Naive thymus-derived CD8-positive, alpha-beta T cell (primary cell): ENCODE results near the gene UST. TPM values are rescaled to one million over a fixed set of nuclear protein-coding genes. Genes with fewer than 3 reads are reported as not detected.
"Not testable (repeated sequence)": the region's sequence is repeated elsewhere in the genome, so short reads cannot be mapped to it uniquely, and the experiment has no call there.

Experiments used
- ATAC-seq, 2 donors: fragments of 150-1000 bp; cut with Tn5 transposase in 1 of 2; sonication (Bioruptor Pico), chemical (Tn5 transposase) in 1 of 2; 1 replicate in 1 of 2; 2 replicates in 1 of 2; pipeline ENCODE4 v1.10.0; 2021; ENCODE audit warnings: mild to moderate bottlenecking in 2 of 2, moderate library complexity in 2 of 2
- POLR2A ChIA-PET: fragments of 350-600 bp; sonication (Branson Sonifier 250); formaldehyde crosslinking; loops from one replicate; lab custom pipeline; 2021; ENCODE audit warnings: antibody characterized with exemption; lab: Charles Lee
- DNase-seq, 10 donors: peaks; one replicate each; pipeline versions ENCODE4 v3.0.0 to v3.0.0-alpha.2; 2020 to 2022
- H3K27ac Mint-ChIP-seq, 10 donors: one replicate each; pipeline ENCODE4 v1.8.0; 2020 to 2022; ENCODE audit warnings: mild to moderate bottlenecking in 10 of 10, mixed read lengths in 10 of 10, moderate library complexity in 4 of 10, inconsistent platforms in 1 of 10
- H3K27me3 Mint-ChIP-seq, 5 donors: one replicate each; pipeline ENCODE4 v1.8.0; 2021 to 2022; ENCODE audit warnings: mixed read lengths in 5 of 5
- H3K36me3 Mint-ChIP-seq, 3 donors: one replicate each; pipeline ENCODE4 v1.8.0; 2020 to 2022; ENCODE audit warnings: mixed read lengths in 3 of 3, mild to moderate bottlenecking in 2 of 3, inconsistent platforms in 1 of 3
- H3K4me1 Mint-ChIP-seq, 4 donors: one replicate each; pipeline ENCODE4 v1.8.0; 2021 to 2022; ENCODE audit warnings: mixed read lengths in 4 of 4
- H3K4me3 Mint-ChIP-seq, 10 donors: one replicate each; pipeline ENCODE4 v1.8.0; 2020 to 2022; ENCODE audit warnings: mild to moderate bottlenecking in 10 of 10, mixed read lengths in 10 of 10, moderate library complexity in 6 of 10, inconsistent platforms in 1 of 10
- H3K9me3 Mint-ChIP-seq, 9 donors: one replicate each; pipeline ENCODE4 v1.8.0; 2020 to 2022; ENCODE audit warnings: mixed read lengths in 9 of 9, mild to moderate bottlenecking in 3 of 9, inconsistent platforms in 1 of 9, moderate library complexity in 1 of 9
- polyA plus RNA-seq, 3 donors: library from polyadenylated mRNA; unstranded; fragments of 300-500 nt; fragmentation: Illumina TruSeq; gene quantifications; one replicate each; pipeline ENCODE4 v1.2.3, GENCODE V29; 2021
- total RNA-seq, 8 experiments: library from RNA in 2 of 8; stranded (reverse) in 2 of 8; gene quantifications; one replicate each; pipeline ENCODE4 v1.2.3 and lab custom pipeline; 2021 to 2026

The UST gene
- total and polyA plus RNA-seq, 5 experiments from 2014 or later = 0.08 to 1.4 (median 0.47) TPM

DNA sequence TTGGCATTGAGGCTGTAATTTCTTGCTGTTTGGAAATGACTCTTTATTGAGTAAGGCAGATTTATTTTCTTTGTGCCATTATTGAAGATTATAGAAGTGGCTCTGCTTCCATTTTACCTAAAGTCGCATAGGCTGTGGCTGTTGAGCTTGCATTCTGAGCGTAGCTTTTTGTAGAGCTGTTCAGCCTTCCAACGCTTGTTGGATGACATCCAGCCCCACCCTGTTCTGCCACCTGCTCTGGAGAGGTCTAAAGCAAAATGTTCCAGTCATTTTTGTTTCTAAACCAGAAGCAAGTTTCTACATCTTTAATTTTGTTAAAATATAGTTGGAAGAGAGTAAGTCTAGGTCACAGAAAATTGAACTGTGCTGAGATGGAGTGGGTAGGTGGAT lies 24.4 kb downstream of the UST start:
- H3K27me3 Mint-ChIP-seq = peaks cover 0 to 5% (median 1%) of the 10 kb centered on the region in 5 donors
- H3K4me3 Mint-ChIP-seq = peak overlapping the region in 7 of 10 donors; percentile 0 to 75 (median 42)
- DNase-seq (no peak), ATAC-seq (peak; percentile 52 to 55)
- no peaks in the 10 kb centered on the region for H3K9me3 Mint-ChIP-seq
- POLR2A ChIA-PET = interaction anchor here (1.1 kb wide), 2 partner anchors 11 kb away, joined by 6 to 13 read pairs; no protein-coding TSS in a partner anchor
- no peaks in the 10 kb centered on the region for H3K36me3 Mint-ChIP-seq
- peaks cover 7 to 40% (median 27%) of the 10 kb centered on the region in 4 donors for H3K4me1 Mint-ChIP-seq
- peak overlapping the region in 5 of 10 donors; percentile 32 to 70 (median 63) for H3K27ac Mint-ChIP-seq

DNA sequence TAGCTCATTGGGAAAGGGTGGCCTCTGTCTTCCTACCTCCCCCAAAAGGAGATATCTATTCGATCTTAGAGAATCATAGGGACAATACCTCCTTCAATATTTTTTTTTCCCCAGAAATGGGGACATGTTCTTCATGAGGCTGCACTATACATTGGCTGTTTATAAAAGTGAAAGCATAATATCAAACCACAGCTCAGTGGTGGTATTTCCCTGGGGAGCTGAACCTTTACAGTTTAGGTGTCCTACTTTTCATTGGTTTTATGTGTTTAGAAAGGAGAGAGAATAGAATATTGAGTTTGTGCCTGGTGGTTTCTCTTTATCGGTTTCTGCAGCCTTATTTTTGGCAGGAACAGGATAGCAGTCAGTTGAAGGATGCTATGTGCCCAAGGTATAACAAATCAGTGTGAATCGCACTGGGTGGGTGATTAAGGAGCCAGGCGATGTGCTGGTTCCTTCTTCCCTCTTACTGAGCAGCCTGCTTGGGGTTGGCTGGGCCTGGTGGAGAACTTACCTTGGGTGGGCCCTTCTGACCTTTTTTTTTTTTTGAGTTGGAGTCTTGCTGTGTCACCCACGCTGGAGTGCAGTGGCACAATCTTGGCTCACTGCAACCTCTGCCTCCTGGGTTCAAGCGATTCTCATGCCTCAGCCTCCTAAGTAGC lies 25.2 kb downstream of the UST start:
- DNase-seq = no peak
- POLR2A ChIA-PET = interaction anchor here (1.1 kb wide), 1 partner anchor 11 kb away, joined by 6 read pairs; no protein-coding TSS in a partner anchor

DNA sequence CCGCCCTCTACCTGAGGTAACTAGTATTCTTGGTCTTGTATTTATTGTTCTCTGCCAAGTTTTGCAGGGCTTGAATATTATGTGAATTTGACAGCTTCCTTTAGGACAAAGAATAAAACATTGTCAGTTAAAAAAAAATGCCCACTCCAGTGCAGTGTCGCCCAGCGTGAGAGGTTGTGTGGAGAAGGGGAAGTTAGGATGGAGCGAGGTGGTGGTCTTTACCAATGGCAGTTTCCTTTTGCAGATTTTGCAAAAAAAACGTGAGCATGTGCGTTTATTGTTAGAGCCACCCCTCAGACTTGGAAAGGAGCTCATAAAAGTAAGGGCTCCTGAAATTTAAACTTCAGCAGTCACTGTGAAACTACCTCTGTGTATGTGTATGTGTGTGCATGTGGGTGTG lies 28.3 kb downstream of the UST start:
- POLR2A ChIA-PET = interaction anchor here (0.5 kb wide), 1 partner anchor 13 kb away, joined by 3 read pairs; no protein-coding TSS in a partner anchor
- Mint-ChIP-seq H3K9me3 (no peaks in the 10 kb centered on the region), H3K27me3 (peaks cover 0 to 2% (median 0%) of the 10 kb centered on the region in 5 donors), H3K36me3 (no peaks in the 10 kb centered on the region), H3K4me3 (no peak overlapping the region), H3K4me1 (peaks cover 5 to 34% (median 23%) of the 10 kb centered on the region in 4 donors), H3K27ac (no peak overlapping the region)
- no peak for ATAC-seq
- DNase-seq = no peak

More for the DNA sequence above, 25.2 kb downstream of the UST start:
- Mint-ChIP-seq H3K4me3 (peak overlapping the region in 6 of 10 donors; percentile 3 to 56 (median 17)), H3K36me3 (no peaks in the 10 kb centered on the region), H3K27ac (peak overlapping the region in 5 of 10 donors; percentile 52 to 73 (median 63)), H3K9me3 (no peaks in the 10 kb centered on the region), H3K27me3 (peaks cover 0 to 5% (median 0%) of the 10 kb centered on the region in 5 donors), H3K4me1 (peaks cover 7 to 40% (median 26%) of the 10 kb centered on the region in 4 donors)
- ATAC-seq = peak in 1 of 2 donors; percentile 62

DNA sequence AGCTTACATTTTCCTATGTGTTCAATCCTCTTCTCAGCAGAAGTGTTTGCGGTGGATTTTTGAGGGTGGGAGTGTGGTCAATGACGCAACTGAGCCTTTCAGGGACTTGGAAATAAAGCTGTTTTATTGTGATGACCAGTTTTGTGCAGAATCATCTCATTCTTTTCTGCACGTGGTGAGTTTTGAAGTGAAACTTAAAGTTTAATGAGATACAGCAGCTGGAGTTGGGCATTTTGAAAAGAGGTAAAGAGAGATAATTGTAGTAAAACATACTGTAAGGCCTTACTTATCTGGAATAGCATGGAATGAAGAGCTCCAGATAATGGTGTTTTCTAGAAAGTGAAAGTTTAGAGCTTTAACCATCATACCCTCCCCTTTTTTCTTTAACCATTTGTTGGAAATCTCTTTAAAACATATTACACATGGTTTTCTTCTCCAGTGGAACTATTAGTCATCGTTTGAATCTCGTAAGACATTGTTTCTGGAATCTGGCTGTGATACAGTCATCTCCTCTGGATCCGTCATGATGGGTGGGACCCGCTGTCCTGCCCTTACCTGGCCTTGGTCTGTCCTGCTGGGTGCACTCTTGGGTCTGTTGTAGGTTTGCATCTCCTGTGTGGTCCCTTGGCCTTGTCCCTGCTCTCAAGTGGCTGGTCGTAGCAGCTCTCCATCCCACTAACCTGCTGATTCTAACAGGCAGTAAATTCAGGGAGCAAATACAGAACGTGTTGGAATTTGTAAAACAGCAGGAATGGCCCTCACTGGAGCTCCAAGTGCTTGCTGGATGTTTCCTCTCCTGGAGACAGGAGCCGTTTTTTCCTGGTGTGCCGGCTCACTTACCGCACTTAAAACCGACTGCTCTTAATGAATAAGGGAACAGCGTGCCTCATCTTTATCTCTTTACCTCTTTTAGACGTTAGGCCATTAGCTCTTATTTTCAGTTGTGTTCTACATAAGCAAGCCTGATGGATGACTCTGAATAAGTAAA lies 29.8 kb downstream of the UST start:
- H3K9me3 Mint-ChIP-seq = no peaks in the 10 kb centered on the region
- H3K27ac Mint-ChIP-seq = no peak overlapping the region
- no peak overlapping the region for H3K4me3 Mint-ChIP-seq
- POLR2A ChIA-PET = no interaction called here
- ATAC-seq (no peak), DNase-seq (no peak)
- peaks cover 2 to 28% (median 9%) of the 10 kb centered on the region in 4 donors for H3K4me1 Mint-ChIP-seq
- H3K27me3 Mint-ChIP-seq = no peaks in the 10 kb centered on the region
- H3K36me3 Mint-ChIP-seq = no peaks in the 10 kb centered on the region

DNA sequence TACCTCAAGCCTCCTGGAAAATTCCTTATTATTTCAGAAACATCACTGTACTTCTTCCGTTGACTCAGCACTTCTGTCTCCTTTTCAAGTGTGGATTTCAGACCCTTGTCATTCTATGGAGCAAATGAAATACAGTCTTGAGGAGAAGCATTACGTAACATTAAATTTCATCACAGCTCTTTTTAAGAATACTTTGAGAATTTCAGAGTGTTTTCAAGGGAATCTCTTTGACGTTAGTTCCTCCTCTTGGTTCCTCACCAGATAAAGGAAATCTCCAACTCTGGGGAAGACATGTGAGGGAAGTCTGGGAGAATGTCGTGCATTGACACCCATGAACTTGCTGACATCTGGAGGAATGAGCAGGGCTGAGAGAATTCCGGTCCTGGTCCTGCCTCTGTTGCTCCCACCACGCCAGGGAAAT lies 32.3 kb downstream of the UST start:
- ATAC-seq (no peak), DNase-seq (no peak)
- Mint-ChIP-seq H3K4me3 (no peak overlapping the region), H3K9me3 (no peaks in the 10 kb centered on the region), H3K36me3 (no peaks in the 10 kb centered on the region), H3K27ac (no peak overlapping the region), H3K4me1 (peaks cover 0 to 19% (median 2%) of the 10 kb centered on the region in 4 donors), H3K27me3 (peaks cover 0 to 4% (median 0%) of the 10 kb centered on the region in 5 donors)
- POLR2A ChIA-PET = no interaction called here

DNA sequence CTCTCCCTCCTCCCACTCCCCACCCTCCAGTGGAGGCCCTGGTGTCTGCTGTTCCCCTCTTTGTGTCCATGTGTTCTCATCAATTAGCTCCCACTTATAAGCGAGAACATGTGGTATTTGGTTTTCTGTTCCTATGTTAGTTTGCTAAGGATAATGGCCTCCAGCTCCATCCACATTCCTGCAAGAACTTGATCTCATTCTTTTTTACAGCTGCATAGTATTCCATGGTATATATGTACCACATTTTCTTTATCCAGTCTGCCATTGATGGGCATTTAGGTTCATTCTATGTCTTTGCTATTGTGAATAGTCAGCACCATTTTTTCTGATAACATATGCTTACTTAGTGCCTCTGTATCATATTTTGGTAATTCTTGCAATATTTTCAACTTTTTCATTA lies 33.6 kb downstream of the UST start:
- H3K27me3 Mint-ChIP-seq, H3K4me3 Mint-ChIP-seq, DNase-seq, H3K36me3 Mint-ChIP-seq, H3K9me3 Mint-ChIP-seq, POLR2A ChIA-PET, ATAC-seq: not testable (repeated sequence)
- Mint-ChIP-seq H3K27ac (peak overlapping the region in 1 of 10 donors; percentile 6), H3K4me1 (peaks cover 0 to 19% (median 2%) of the 10 kb centered on the region in 4 donors)

DNA sequence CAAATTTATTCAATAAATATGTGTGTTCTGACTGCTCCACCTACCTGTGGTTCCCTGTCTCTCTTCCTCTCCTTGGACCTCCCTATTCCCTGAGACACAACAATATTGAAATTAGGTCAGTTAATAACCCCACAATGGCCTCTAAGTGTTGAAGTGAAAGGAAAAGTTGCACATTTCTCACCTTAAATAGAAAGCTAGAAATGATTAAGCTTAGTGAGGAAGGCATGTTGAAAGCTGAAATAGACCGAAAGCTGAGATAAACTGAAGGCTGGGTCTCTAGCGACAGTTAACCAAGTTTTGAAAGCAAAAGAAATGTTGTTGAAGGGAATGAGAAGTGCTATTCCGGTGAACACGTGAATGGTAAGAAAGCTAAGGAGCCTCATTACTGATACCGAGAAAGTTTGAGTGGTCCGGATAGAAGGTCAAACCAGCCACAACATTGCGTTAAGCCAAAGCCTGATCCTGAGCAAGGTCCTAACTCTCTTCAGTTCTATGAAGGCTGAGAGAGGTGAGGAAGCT lies 34.1 kb downstream of the UST start:
- ATAC-seq (no peak), DNase-seq (peak in 1 of 10 donors; percentile 7)
- Mint-ChIP-seq H3K4me3 (peak overlapping the region in 3 of 10 donors; percentile 15 to 61 (median 30)), H3K27me3 (peaks cover 0 to 4% (median 0%) of the 10 kb centered on the region in 5 donors), H3K9me3 (no peaks in the 10 kb centered on the region), H3K27ac (peak overlapping the region in 3 of 10 donors; percentile 6 to 53 (median 11)), H3K4me1 (peaks cover 0 to 19% (median 2%) of the 10 kb centered on the region in 4 donors), H3K36me3 (no peaks in the 10 kb centered on the region)
- POLR2A ChIA-PET = no interaction called here

DNA sequence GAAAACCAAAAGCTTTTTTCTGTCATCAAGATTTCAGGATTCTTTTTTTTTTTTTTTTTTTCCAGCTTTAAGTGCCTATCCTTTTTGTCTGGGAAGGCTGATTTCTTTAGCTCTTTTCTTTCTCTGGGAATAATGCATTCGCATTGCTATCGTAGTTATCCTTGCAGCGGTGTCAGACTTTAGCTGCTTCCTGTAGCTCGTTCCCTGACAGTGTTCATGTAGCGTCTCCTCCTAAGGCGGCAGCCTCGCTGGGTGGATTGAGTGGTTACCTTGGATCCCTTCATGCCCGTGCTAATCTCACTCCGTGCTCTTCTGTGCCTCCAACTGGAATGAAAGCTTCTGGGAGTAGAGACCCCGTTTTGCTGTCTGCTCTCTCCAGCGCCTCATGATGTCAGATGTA lies 43.1 kb downstream of the UST start:
- Mint-ChIP-seq H3K36me3 (peaks cover 0 to 5% (median 0%) of the 10 kb centered on the region in 3 donors), H3K9me3 (peaks cover 0 to 13% (median 3%) of the 10 kb centered on the region in 9 donors), H3K27me3 (peaks cover 0 to 17% (median 4%) of the 10 kb centered on the region in 5 donors), H3K27ac (peak overlapping the region in 2 of 10 donors; percentile 21 to 68), H3K4me3 (no peak overlapping the region), H3K4me1 (peaks cover 0 to 2% (median 0%) of the 10 kb centered on the region in 4 donors)
- POLR2A ChIA-PET = interaction anchor here (0.6 kb wide), 1 partner anchor 139 kb away, joined by 4 read pairs; no protein-coding TSS in a partner anchor
- ATAC-seq (no peak), DNase-seq (no peak)

DNA sequence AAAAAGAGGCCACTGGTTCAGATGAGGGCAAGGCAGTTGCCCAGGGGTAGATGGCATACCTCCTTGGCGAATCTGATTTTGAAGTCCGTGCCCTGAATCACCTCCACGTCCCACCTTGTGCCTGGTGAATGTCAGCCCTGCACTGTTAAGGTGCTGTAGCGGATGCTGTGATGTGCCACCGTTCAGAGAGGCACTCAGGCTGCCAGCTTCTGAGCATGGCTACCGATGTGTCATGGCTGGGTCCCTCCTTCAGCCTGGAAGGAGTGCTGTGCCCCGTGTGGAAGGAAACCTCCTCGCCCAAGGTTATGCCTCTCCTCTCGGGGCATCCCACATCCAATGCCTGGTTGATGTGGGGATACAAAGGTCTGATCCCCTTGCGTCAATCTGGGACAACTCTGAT lies 43.6 kb downstream of the UST start:
- peaks cover 0 to 17% (median 4%) of the 10 kb centered on the region in 5 donors for H3K27me3 Mint-ChIP-seq
- no peak overlapping the region for H3K4me3 Mint-ChIP-seq
- H3K4me1 Mint-ChIP-seq = peaks cover 0 to 2% (median 0%) of the 10 kb centered on the region in 4 donors
- peaks cover 0 to 5% (median 0%) of the 10 kb centered on the region in 3 donors for H3K36me3 Mint-ChIP-seq
- ATAC-seq = no peak
- POLR2A ChIA-PET = interaction anchor here (0.6 kb wide), 1 partner anchor 139 kb away, joined by 4 read pairs; no protein-coding TSS in a partner anchor
- H3K27ac Mint-ChIP-seq = peak overlapping the region in 1 of 10 donors; percentile 68
- peaks cover 0 to 13% (median 3%) of the 10 kb centered on the region in 9 donors for H3K9me3 Mint-ChIP-seq
- no peak for DNase-seq

DNA sequence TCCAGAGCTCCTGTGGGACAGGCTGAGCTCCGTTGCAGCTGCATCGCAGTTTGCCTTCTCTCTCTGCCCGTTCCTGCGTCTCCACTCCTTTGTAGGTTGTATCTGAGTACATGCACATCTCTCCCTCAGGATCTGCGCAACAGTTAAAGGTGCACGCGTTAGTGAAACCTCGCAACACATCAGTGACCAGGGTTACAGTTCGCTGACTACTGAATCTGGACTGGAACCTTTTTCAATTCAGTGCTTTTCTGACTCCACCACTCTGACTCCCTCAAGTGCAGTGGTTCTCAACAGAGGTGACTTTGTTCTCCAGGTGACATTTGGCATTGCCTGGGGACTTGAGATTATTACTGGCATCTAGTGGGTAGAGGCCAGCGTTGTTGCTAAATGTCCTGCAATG lies 44.0 kb downstream of the UST start:
- ATAC-seq (no peak), DNase-seq (no peak)
- Mint-ChIP-seq H3K4me1 (peaks cover 0 to 2% (median 0%) of the 10 kb centered on the region in 4 donors), H3K4me3 (no peak overlapping the region), H3K36me3 (peaks cover 0 to 5% (median 0%) of the 10 kb centered on the region in 3 donors), H3K27me3 (peaks cover 0 to 17% (median 4%) of the 10 kb centered on the region in 5 donors), H3K27ac (no peak overlapping the region), H3K9me3 (peaks cover 0 to 13% (median 3%) of the 10 kb centered on the region in 9 donors)
- POLR2A ChIA-PET = no interaction called here

DNA sequence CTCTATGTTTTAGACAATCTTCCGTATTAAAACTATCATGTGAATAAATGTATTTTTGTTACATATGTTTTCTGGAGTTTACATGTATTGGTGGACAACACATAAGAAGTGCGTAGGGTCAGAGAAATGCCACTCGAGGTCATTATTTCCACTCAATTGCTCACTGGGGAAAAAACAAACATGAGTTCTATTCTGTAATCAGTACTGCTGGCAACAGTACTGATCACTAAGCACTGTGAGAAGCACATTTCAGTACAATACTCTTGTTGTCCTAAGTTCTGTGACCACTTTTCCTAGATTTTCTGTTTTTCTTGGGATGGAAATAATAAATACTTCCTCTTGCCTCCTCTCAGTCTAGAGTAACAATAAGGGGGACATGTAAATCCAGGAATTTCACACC lies 44.5 kb downstream of the UST start:
- DNase-seq (no peak), ATAC-seq (no peak)
- Mint-ChIP-seq H3K27ac (no peak overlapping the region), H3K4me1 (peaks cover 0 to 2% (median 0%) of the 10 kb centered on the region in 4 donors), H3K9me3 (peaks cover 0 to 13% (median 3%) of the 10 kb centered on the region in 9 donors), H3K36me3 (peaks cover 0 to 5% (median 0%) of the 10 kb centered on the region in 3 donors), H3K27me3 (peaks cover 0 to 17% (median 4%) of the 10 kb centered on the region in 5 donors), H3K4me3 (no peak overlapping the region)
- POLR2A ChIA-PET = no interaction called here

DNA sequence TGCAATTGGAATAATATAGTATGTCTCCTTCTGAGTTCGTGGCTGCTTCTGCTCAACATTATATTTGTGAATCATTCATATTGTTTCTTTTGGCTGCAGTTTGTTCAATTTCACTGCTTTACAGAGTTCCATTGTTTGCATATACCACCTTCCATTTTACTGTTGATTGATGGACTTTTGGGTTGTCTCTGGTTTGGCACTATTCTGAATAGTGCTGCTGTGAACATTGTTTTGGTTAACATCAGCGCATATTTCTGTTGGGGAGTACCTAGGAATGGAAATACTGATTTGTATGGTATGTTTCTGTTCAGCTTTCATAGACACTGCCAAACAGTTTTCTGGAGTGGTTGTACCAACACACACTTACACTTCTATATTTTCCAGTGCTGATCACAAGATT lies 46.9 kb downstream of the UST start:
- H3K9me3 Mint-ChIP-seq = peaks cover 0 to 13% (median 3%) of the 10 kb centered on the region in 9 donors
- peaks cover 0 to 2% (median 0%) of the 10 kb centered on the region in 4 donors for H3K4me1 Mint-ChIP-seq
- no peak overlapping the region for H3K27ac Mint-ChIP-seq
- H3K36me3 Mint-ChIP-seq = peaks cover 0 to 5% (median 0%) of the 10 kb centered on the region in 3 donors
- POLR2A ChIA-PET = no interaction called here
- H3K27me3 Mint-ChIP-seq = peaks cover 1 to 19% (median 9%) of the 10 kb centered on the region in 5 donors
- ATAC-seq (no peak), DNase-seq (no peak)
- no peak overlapping the region for H3K4me3 Mint-ChIP-seq
